NCI-H1417 (cell line): ENCODE results near the gene LTC4S.
"Not testable (repeated sequence)": the region's sequence is repeated elsewhere in the genome, so short reads cannot be mapped to it uniquely, and the experiment has no call there.

Experiments
- DNase-seq, 3 experiments: peaks; one replicate each; lab custom pipeline; 2025; lab: John Stamatoyannopoulos, UW

Gene LTC4S

GRCh38 chr5:179793468-179794139, at the start of gene LTC4S:
LTC4S (plus strand) TSS chr5:179793986; CDS start chr5:179794081, 95 bp downstream.
- DNase-seq, result no peak

- DNase-seq, result not testable (repeated sequence)
These were observed 49.7 kb upstream of the LTC4S start for GRCh38 chr5:179744106-179744505.

- no peak for DNase-seq
These were observed 46.9 kb upstream of the LTC4S start for GRCh38 chr5:179746872-179747271.

- no peak for DNase-seq
These were observed 46.0 kb upstream of the LTC4S start for GRCh38 chr5:179747811-179748210.

- DNase-seq, result no peak
These were observed 43.8 kb upstream of the LTC4S start for GRCh38 chr5:179749857-179750508.

- no peak for DNase-seq
These were observed 39.8 kb upstream of the LTC4S start for GRCh38 chr5:179753971-179754370.

GRCh38 chr5:179755022-179755421, 38.8 kb upstream of the LTC4S start:
- no peak for DNase-seq

GRCh38 chr5:179758955-179759354, 34.8 kb upstream of the LTC4S start:
- no peak for DNase-seq

- peak in 2 of 3 experiments; percentile 1 to 9 for DNase-seq
These were observed 33.9 kb upstream of the LTC4S start for GRCh38 chr5:179759581-179760551.

- DNase-seq, result peak in 2 of 3 experiments; percentile 3 to 28
These were observed 31.6 kb upstream of the LTC4S start for GRCh38 chr5:179762079-179762780.

- peak in 1 of 3 experiments; percentile 12 for DNase-seq
These were observed 31.0 kb upstream of the LTC4S start for GRCh38 chr5:179762781-179763176.

- peak in 2 of 3 experiments; percentile 39 to 62 for DNase-seq
These were observed 30.4 kb upstream of the LTC4S start for GRCh38 chr5:179763215-179763945.

GRCh38 chr5:179764056-179764455, 29.7 kb upstream of the LTC4S start:
- no peak for DNase-seq

GRCh38 chr5:179765400-179765799, 28.4 kb upstream of the LTC4S start:
- DNase-seq, result no peak

- no peak for DNase-seq
These were observed 27.6 kb upstream of the LTC4S start for GRCh38 chr5:179766021-179766725.

- no peak for DNase-seq
These were observed 26.9 kb upstream of the LTC4S start for GRCh38 chr5:179766726-179767455.

GRCh38 chr5:179767496-179768100, 26.2 kb upstream of the LTC4S start:
- DNase-seq, result no peak

- DNase-seq, result no peak
These were observed 25.3 kb upstream of the LTC4S start for GRCh38 chr5:179768326-179769085.

GRCh38 chr5:179769271-179769670, 24.5 kb upstream of the LTC4S start:
- DNase-seq, result no peak
